DND-41 (cell line): ENCODE results near the gene OGDH.
A peak's percentile ranks its signal among the peaks of the same experiment; 100 is the strongest.

Source experiments
- ATAC-seq: fragments of 200-7000 bp; cut with Tn5 transposase; 3 replicates; pipeline ENCODE4 v1.9.1; 2021; ENCODE audit warnings: low read depth; ENCODE audit not compliant: insufficient read depth
- DNase-seq: peaks from one replicate; pipeline ENCODE4 v3.0.0-alpha.2; 2020
- H2AFZ ChIP-seq: 2 replicates; pipeline ENCODE4 v1.6.0; 2012; ENCODE audit warnings: low read depth, low read length
- H3K27ac ChIP-seq: 2 replicates; pipeline ENCODE4 v1.5.1; 2012; ENCODE audit warnings: low read length, inconsistent platforms
- H3K27me3 ChIP-seq: fragments of 200-600 bp; sonication (generic); 2 replicates; pipeline ENCODE4 v1.6.0; 2012; ENCODE audit warnings: low read length, mild to moderate bottlenecking, inconsistent platforms; ENCODE audit not compliant: insufficient read depth, poor library complexity
- H3K36me3 ChIP-seq: 2 replicates; pipeline ENCODE4 v1.5.1; 2012; ENCODE audit warnings: low read length, inconsistent platforms; ENCODE audit not compliant: insufficient read depth
- H3K4me1 ChIP-seq: 2 replicates; pipeline ENCODE4 v1.5.1; 2012; ENCODE audit warnings: mild to moderate bottlenecking, low read length; ENCODE audit not compliant: insufficient read depth
- H3K4me2 ChIP-seq: 2 replicates; pipeline ENCODE4 v1.6.0; 2012; ENCODE audit warnings: mild to moderate bottlenecking, moderate library complexity, low read length, inconsistent platforms; ENCODE audit not compliant: insufficient read depth
- H3K4me3 ChIP-seq, 2 experiments: fragments of 200-600 bp in 1 of 2; shearing (Covaris generic) in 1 of 2; 2 replicates each; pipeline ENCODE4 v1.5.1; 2012 to 2016; ENCODE audit warnings: inconsistent platforms in 2 of 2, low read length in 2 of 2, mild to moderate bottlenecking in 2 of 2, low read depth in 1 of 2, moderate library complexity in 1 of 2
- H3K79me2 ChIP-seq: 2 replicates; pipeline ENCODE4 v1.6.0; 2012; ENCODE audit warnings: low read length, inconsistent platforms; ENCODE audit not compliant: insufficient read depth
- H3K9ac ChIP-seq: 2 replicates; pipeline ENCODE4 v1.6.0; 2012; ENCODE audit warnings: low read depth, mild to moderate bottlenecking, inconsistent platforms, low read length, moderate library complexity
- H3K9me3 ChIP-seq: 2 replicates; pipeline ENCODE4 v1.5.1; 2012; ENCODE audit warnings: low read length, moderate library complexity, mild to moderate bottlenecking, inconsistent platforms; ENCODE audit not compliant: insufficient read depth, severe bottlenecking
- H4K20me1 ChIP-seq: 2 replicates; pipeline ENCODE4 v1.6.0; 2012; ENCODE audit warnings: low read length; ENCODE audit not compliant: insufficient read depth
- CTCF ChIP-seq: IDR thresholded peaks from 2 replicates; pipeline ENCODE4 v1.5.1; 2012; ENCODE audit warnings: borderline replicate concordance, low read length, moderate library complexity, mild to moderate bottlenecking; ENCODE audit not compliant: poor library complexity, severe bottlenecking; ENCODE audit errors: extremely low read depth
- EZH2 ChIP-seq: IDR thresholded peaks from 3 replicates; pipeline ENCODE4 v1.6.1; 2012; ENCODE audit warnings: borderline replicate concordance, low read depth, mild to moderate bottlenecking, moderate library complexity, low read length, inconsistent platforms; ENCODE audit not compliant: severe bottlenecking

Gene OGDH

DNA sequence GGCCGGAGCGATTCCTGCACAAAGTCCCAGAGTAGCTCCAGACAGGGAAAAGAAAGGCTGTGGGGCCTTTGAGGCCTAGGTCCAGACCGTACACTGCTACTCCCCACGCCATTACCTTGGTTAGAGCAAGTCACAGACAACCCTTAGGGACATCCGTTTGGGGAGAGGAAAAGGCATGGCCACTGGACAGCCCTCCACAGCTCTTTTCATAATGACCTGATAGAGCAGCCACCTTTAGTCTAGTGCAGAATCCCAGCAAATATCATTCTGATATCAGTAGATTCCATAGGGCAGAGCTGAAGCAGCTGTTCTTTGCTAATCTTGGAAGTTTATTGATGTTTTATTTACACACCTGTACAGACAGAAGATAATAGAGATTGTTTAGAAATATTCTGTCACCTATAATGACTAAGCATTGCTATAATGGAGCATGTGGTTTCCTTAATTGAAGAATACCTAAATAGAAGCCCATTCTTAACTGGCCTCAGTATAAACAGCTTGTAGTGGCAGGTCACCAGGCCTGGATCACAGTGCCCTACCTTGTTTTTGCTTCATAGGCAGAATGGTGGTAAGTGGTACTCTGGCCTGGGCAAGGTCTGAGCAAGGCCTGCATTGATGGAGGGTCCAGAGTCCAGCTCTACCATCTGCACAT, 27.9 kb downstream of the OGDH start:
- peaks cover 11% of the 10 kb centered on the region; the same call in 1 of the 2 replicates for H4K20me1 ChIP-seq
- no peak for TF ChIP-seq CTCF
- TF ChIP-seq EZH2, result no peak
- H3K27ac ChIP-seq, result no peak overlapping the region; the same call in 1 of the 2 replicates
- H3K4me3 ChIP-seq, result no peak overlapping the region
- peaks cover 14% of the 10 kb centered on the region for H3K36me3 ChIP-seq
- H3K9me3 ChIP-seq, result no peaks in the 10 kb centered on the region
- no peak for DNase-seq
- H2AFZ ChIP-seq, result no peak overlapping the region
- peaks cover 14% of the 10 kb centered on the region for H3K4me1 ChIP-seq
- no peak overlapping the region for H3K9ac ChIP-seq
- H3K27me3 ChIP-seq, result no peaks in the 10 kb centered on the region
- ATAC-seq, result no peak
- H3K79me2 ChIP-seq, result 0 out of 2 replicates have a peak, but pooled peaks cover 4% of the 10 kb centered on the region
- no peak overlapping the region for H3K4me2 ChIP-seq

- H3K4me1 ChIP-seq, result peaks cover 22% of the 10 kb centered on the region
- no peak overlapping the region for H2AFZ ChIP-seq
- peaks cover 16% of the 10 kb centered on the region for H3K36me3 ChIP-seq
- H4K20me1 ChIP-seq, result peaks cover 17% of the 10 kb centered on the region; the same call in 1 of the 2 replicates
- H3K27me3 ChIP-seq, result no peaks in the 10 kb centered on the region
- H3K79me2 ChIP-seq, result peaks cover 10% of the 10 kb centered on the region
- DNase-seq (no peak), ATAC-seq (no peak)
- H3K4me3 ChIP-seq, result no peak overlapping the region
- H3K9ac ChIP-seq, result no peak overlapping the region
- TF ChIP-seq EZH2, result no peak
- no peak for TF ChIP-seq CTCF
- no peak overlapping the region for H3K4me2 ChIP-seq
- H3K27ac ChIP-seq, result no peak overlapping the region
- H3K9me3 ChIP-seq, result no peaks in the 10 kb centered on the region
Measured at GRCh38 chr7:44634839-44635591, 28.6 kb downstream of the OGDH start.

DNA sequence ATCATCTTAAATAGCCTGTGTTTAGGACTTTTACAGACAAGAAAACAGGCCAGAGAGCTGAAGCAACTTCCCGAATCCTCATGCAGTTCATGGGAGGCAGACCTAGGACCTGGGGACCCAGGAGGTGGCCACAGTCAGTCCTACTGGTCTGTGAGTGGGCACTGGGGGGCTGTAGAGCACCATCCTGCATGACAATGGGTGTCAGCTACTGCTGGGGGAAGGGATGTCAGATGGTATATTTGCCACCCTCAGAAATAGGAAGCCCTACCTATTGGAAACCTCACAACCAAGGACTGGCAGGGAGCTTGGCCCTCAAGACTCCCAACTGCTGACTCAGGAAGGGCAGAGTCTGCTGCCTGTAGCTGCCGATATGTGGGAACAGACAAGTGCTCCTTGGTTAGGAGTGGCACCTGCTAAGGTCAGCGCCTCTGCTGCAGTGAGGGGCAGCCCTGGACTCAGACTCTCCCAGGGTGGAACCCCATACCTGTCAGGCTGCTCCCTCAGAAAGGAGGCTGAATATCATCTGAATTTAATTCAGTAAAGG, 29.7 kb downstream of the OGDH start:
- Histone ChIP-seq H3K27ac (no peak overlapping the region), H3K27me3 (no peaks in the 10 kb centered on the region), H3K4me2 (no peak overlapping the region), H4K20me1 (peaks cover 17% of the 10 kb centered on the region; the same call in 1 of the 2 replicates), H2AFZ (no peak overlapping the region), H3K9ac (no peak overlapping the region), H3K4me3 (no peak overlapping the region), H3K9me3 (no peaks in the 10 kb centered on the region), H3K79me2 (peaks cover 15% of the 10 kb centered on the region), H3K36me3 (0 out of 2 replicates have a peak, but pooled peaks cover 7% of the 10 kb centered on the region), H3K4me1 (peaks cover 23% of the 10 kb centered on the region)
- DNase-seq (no peak), ATAC-seq (no peak)
- TF ChIP-seq EZH2 (no peak), CTCF (peak; percentile 7)
